Measurements from ENCODE around the gene CADM4. TPM values are rescaled to one million over a fixed set of nuclear protein-coding genes. Genes with fewer than 3 reads are reported as not detected.

The CADM4 gene
- total and polyA plus RNA-seq, 10 donors: 0.89 to 4.7 (median 2.0) TPM

DNA sequence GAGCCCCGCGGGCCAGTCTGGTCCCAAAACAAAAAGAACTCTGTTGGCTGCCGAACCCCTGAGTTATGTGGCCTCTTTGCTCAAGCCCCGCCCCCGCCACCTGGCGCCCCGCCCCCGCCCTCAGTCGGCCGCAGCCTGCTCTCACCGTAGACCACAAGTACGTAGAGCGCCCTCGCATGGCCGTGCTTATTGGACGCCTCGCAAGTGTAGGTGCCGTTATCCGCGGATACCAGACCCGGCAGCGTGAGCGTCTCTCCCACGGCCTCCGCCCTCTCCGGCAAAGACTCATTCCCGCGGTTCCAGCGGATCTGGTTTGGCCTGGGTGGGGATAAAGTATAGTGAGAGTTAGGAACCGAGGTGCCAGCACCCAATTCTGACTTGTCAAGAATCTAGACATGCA is 14.7 kb downstream of the CADM4 start:
- no peak overlapping the region for H3K27ac ChIP-seq
- intact Hi-C loops (cut with DNase I; ENCODE audit: low total_unique reads): no loop called here
- WGBS, 5 donors: 7 to 25% (median 19%) methylated on average over 17 to 30 of the region's 30 CpGs

DNA sequence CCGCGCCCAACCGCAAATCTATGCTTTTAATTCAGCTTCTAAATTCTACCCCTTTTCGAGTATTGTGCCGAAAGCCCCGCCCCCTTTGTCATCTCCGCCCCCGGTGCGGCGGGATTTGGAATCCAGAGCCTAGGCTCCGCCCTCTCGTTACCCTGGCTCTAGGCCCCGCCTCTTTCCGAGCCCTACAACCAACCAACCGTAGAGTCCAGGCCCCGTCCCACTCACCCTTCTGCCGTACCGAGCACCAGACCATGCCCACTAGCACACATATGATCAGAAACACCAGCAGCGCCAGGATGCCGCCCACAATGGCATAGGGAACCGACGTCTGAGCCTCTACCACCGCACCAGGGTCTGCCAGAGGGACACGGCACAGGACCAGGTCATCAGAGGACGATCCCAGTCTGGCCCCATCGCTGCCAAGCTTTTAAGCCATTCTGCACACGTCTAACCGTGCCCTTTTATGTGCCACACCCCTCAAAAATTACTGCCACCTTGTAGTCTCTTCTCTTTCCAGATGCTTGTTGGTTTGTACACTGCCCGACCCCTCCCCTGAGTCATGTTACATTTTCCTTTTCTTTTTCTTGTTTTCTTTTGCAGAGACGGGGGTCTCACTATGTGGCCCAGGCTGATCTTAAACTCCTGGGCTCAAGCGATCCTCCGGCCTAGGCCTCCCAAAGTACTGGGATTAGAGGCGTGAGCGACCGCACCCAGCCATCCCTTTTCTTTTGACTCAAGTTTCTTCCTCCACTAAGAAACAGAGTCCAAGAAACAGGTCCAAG is 15.6 kb downstream of the CADM4 start:
- TF ChIP-seq POLR2A (IDR thresholded peaks at IDR 0.05) (no peak), POLR2AphosphoS5 (IDR thresholded peaks at IDR 0.05) (no peak)
- TF ChIP-seq, protein P1, sequence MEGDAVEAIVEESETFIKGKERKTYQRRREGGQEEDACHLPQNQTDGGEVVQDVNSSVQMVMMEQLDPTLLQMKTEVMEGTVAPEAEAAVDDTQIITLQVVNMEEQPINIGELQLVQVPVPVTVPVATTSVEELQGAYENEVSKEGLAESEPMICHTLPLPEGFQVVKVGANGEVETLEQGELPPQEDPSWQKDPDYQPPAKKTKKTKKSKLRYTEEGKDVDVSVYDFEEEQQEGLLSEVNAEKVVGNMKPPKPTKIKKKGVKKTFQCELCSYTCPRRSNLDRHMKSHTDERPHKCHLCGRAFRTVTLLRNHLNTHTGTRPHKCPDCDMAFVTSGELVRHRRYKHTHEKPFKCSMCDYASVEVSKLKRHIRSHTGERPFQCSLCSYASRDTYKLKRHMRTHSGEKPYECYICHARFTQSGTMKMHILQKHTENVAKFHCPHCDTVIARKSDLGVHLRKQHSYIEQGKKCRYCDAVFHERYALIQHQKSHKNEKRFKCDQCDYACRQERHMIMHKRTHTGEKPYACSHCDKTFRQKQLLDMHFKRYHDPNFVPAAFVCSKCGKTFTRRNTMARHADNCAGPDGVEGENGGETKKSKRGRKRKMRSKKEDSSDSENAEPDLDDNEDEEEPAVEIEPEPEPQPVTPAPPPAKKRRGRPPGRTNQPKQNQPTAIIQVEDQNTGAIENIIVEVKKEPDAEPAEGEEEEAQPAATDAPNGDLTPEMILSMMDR (IDR thresholded peaks at IDR 0.05 in 8 of 11, conservative IDR thresholded peaks at IDR 0.05 in 3 of 11): no peak
- Histone ChIP-seq H3K9me3 (no peaks in the 10 kb centered on the region), H3K36me3 (no peaks in the 10 kb centered on the region), H3K4me1 (peaks cover 4 to 28% (median 18%) of the 10 kb centered on the region in 6 donors), H3K27ac (no peak overlapping the region), H3K27me3 (replicated peaks in 1 of 7) (peaks cover 0 to 21% (median 0%) of the 10 kb centered on the region in 7 donors), H3K4me3 (no peak overlapping the region)
- WGBS, 5 donors: 86 to 91% (median 87%) methylated on average over 35 of the region's 35 CpGs
- DNase-seq: no peak
- intact Hi-C loops (cut with DNase I; ENCODE audit: low total_unique reads): no loop called here

More for the DNA sequence above, 14.7 kb downstream of the CADM4 start:
- DNase-seq: peak; percentile 92
- H3K36me3 ChIP-seq: no peaks in the 10 kb centered on the region
- TF ChIP-seq, protein P1 (IDR thresholded peaks at IDR 0.05 in 8 of 11, conservative IDR thresholded peaks at IDR 0.05 in 3 of 11): peak in 7 of 11 experiments; percentile 5 to 55 (median 38)
- TF ChIP-seq POLR2AphosphoS5 (IDR thresholded peaks at IDR 0.05) (peak in 1 of 3 donors; percentile 18), POLR2A (IDR thresholded peaks at IDR 0.05) (no peak)
- no peaks in the 10 kb centered on the region for H3K9me3 ChIP-seq
- peaks cover 4 to 25% (median 16%) of the 10 kb centered on the region in 6 donors for H3K4me1 ChIP-seq
- no peak overlapping the region for H3K4me3 ChIP-seq
- peaks cover 0 to 21% (median 0%) of the 10 kb centered on the region in 7 donors for H3K27me3 ChIP-seq (replicated peaks in 1 of 7)

DNA sequence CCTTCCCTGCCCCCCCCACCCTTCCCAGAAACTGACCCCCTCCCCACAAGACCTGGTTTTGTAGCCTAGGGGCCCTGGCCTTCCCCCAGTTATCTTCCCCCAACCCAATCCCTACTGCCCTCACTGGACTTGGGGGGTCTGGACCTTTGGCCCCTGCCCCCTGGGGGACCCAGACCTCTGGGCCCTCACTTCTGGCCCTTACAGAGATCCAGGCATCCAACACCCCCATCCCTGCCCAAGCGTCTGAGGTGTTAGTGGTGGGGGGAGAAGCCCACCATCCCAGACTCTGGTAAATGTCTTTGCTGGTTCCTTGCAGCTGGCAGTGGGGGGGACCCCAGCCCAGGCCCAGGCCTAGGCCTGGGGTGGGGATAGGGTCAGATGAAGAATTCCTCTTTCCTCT is 16.7 kb downstream of the CADM4 start:
- intact Hi-C loops (cut with DNase I; ENCODE audit: low total_unique reads): no loop called here
- TF ChIP-seq POLR2A (IDR thresholded peaks at IDR 0.05) (no peak), POLR2AphosphoS5 (IDR thresholded peaks at IDR 0.05) (no peak)
- TF ChIP-seq, protein P1 (IDR thresholded peaks at IDR 0.05 in 8 of 11, conservative IDR thresholded peaks at IDR 0.05 in 3 of 11): no peak
- no peak for DNase-seq
- H3K4me1 ChIP-seq: peaks cover 4 to 38% (median 21%) of the 10 kb centered on the region in 6 donors
- H3K27me3 ChIP-seq (replicated peaks in 1 of 7): peaks cover 0 to 21% (median 0%) of the 10 kb centered on the region in 7 donors
- no peaks in the 10 kb centered on the region for H3K9me3 ChIP-seq
- 80 to 100% (median 83%) methylated on average over 1 of the region's 1 CpG for WGBS, 5 donors
- H3K27ac ChIP-seq: no peak overlapping the region
- no peaks in the 10 kb centered on the region for H3K36me3 ChIP-seq
- no peak overlapping the region for H3K4me3 ChIP-seq

DNA sequence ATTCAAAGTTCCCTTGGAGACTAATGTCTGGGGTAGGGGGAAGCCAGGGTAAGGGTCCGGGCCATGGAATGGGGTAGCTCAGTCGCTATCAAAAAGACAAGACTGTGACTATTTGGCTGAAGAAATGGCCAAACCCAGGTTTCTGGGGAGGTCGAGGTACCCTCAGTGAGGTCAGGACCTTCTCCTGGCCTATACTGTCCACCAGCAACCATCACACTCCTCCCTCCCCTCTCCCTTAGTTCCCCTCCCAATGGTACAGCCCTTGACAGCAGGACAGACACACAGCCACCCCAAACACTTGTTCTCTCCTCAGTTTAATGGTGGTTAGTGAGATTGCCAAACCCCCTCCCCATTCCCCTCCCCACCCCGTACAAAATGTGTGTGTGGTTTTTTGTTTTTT is 17.6 kb downstream of the CADM4 start:
- no peak overlapping the region for H3K27ac ChIP-seq
- TF ChIP-seq POLR2A (IDR thresholded peaks at IDR 0.05) (no peak), POLR2AphosphoS5 (IDR thresholded peaks at IDR 0.05) (no peak)
- TF ChIP-seq, protein P1 (IDR thresholded peaks at IDR 0.05 in 8 of 11, conservative IDR thresholded peaks at IDR 0.05 in 3 of 11): no peak
- intact Hi-C loops (cut with DNase I; ENCODE audit: low total_unique reads): no loop called here
- H3K4me1 ChIP-seq: peaks cover 4 to 45% (median 21%) of the 10 kb centered on the region in 6 donors
- H3K9me3 ChIP-seq: no peaks in the 10 kb centered on the region
- H3K36me3 ChIP-seq: no peaks in the 10 kb centered on the region
- DNase-seq: no peak
- peaks cover 0 to 17% (median 0%) of the 10 kb centered on the region in 7 donors for H3K27me3 ChIP-seq (replicated peaks in 1 of 7)
- H3K4me3 ChIP-seq: no peak overlapping the region
- 57 to 91% (median 82%) methylated on average over 4 of the region's 4 CpGs for WGBS, 5 donors
